Cardiac fibroblast (primary cell): ENCODE data around the gene TMEFF1.

Experiments used
- DNase-seq, 2 donors: peaks; one replicate each; pipeline versions ENCODE4 v3.0.0 to v3.0.0-alpha.2; 2010; ENCODE audit warnings: low read depth in 2 of 2
- H3K4me3 ChIP-seq, 2 donors: replicated peaks in 1 of 2; 1 replicate in 1 of 2; 2 replicates in 1 of 2; pipeline ENCODE4 v1.5.1; 2011; ENCODE audit warnings: low read depth in 2 of 2, low read length in 2 of 2, mild to moderate bottlenecking in 2 of 2, moderate library complexity in 1 of 2
- TF ChIP-seq, protein P1 (sequence below): IDR thresholded peaks from one replicate; pipeline ENCODE4 v1.5.1; 2011; ENCODE audit warnings: low read depth, mild to moderate bottlenecking, low read length, inconsistent platforms

Gene TMEFF1

GRCh38 chr9:100472788-100473275 is at the start of gene TMEFF1:
Gene TMEFF1, plus strand, starts transcription at chr9:100473149. Its CDS starts 396 bp downstream, at chr9:100473545.
- peak in 1 of 2 donors; percentile 26 for DNase-seq
- TF ChIP-seq, protein P1, sequence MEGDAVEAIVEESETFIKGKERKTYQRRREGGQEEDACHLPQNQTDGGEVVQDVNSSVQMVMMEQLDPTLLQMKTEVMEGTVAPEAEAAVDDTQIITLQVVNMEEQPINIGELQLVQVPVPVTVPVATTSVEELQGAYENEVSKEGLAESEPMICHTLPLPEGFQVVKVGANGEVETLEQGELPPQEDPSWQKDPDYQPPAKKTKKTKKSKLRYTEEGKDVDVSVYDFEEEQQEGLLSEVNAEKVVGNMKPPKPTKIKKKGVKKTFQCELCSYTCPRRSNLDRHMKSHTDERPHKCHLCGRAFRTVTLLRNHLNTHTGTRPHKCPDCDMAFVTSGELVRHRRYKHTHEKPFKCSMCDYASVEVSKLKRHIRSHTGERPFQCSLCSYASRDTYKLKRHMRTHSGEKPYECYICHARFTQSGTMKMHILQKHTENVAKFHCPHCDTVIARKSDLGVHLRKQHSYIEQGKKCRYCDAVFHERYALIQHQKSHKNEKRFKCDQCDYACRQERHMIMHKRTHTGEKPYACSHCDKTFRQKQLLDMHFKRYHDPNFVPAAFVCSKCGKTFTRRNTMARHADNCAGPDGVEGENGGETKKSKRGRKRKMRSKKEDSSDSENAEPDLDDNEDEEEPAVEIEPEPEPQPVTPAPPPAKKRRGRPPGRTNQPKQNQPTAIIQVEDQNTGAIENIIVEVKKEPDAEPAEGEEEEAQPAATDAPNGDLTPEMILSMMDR, result no peak
- peak within 1 kb of the TSS; percentile 62 for H3K4me3 ChIP-seq

GRCh38 chr9:100425758-100426157 is 47.2 kb upstream of the TMEFF1 start:
- peak in 1 of 2 donors; percentile 44 for DNase-seq
- H3K4me3 ChIP-seq, result no peak overlapping the region
- TF ChIP-seq, protein P1, result no peak

GRCh38 chr9:100426189-100426529 is 46.8 kb upstream of the TMEFF1 start:
- DNase-seq, result no peak
- peak overlapping the region; percentile 64 to 65 for H3K4me3 ChIP-seq
- TF ChIP-seq, protein P1, result no peak

DNA sequence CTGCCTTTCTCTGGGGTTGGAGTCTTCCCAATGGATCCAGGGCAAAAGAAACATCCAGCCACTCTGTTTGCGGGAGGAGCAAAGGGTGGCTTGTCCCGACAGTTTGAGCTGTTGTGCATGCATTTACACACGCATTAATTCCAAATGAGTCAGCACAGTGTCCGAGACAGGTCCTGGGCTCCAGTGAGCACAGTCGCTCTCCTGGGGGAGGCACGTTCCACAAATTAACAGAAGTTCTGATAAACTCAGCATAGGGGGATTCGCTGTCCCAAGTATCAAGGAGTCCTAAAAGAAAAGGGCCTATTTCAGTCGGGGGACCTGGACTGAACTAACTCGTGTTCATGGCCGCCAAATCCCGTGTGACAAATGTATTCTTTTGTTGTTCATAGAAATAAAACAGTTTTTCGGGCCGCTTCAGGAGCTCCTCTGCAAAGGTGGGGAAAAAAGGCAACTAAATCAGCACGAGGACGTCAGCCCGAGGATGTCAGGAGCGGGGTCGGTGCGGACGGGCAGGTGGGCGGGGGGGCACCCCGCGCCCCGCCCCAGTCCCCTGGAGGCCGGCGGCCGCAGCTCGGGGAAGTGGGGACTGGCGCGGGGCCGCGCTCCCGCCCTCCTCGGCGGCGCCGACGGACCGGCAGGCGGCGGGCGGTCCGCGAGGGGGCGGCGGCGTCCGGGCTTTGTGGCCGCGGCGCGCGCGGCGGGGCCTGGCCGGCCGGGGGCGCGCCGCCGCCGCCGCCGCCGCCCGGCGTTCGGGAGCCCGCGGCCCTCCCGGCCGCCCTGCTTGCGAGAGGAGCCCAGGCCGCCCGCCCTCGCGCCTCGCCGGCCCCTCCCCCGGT is 46.2 kb upstream of the TMEFF1 start, which contains the start of gene MSANTD3:
Gene MSANTD3, plus strand, starts transcription at position 614 of the 836 bp plus-strand sequence. CDS start 14,796 bp downstream, outside the sequence.
- peak; percentile 61 to 75 for DNase-seq
- TF ChIP-seq, protein P1, result no peak

DNA sequence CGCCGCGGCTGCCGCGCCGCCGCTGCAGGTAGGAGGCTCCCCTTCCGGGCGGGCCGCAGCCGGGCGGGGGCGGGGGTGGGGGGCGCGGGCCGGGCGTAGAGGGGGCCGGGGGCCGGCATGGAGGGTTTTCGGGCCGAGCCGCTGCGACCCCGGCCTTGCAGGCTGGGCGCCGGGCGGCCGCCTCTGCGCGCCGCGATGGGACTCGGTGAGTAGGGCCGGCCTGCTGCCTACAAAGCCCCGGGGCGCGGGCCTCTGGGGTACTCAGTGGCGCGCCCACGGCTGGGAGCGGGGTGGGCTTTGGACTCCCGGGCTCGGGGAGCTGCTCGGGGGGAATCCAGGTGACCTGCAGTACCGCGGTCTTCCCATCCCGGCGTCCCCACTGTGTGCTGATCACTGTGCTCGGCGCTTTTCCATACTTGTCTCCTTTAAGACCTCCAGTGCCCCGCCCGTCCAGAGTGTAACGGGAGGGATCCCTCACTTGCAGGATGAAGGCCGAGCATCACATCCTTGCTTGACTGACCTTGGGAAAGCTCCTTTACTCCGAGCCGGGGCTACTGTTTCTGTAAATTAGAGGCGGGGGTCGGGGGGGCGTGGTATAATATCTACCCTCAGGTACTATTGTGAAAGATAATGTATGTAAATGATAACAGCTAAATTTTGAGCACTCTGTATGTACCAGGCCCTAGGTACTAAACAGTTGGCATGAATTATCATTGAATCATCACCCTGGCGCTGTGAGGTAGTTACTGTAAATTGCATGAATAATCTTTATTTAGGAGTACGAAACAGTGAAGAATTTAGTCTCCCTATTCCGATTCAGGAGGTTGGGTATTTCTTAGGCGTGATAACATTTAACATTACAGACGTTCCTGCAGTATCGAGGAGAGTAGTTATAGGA is 45.3 kb upstream of the TMEFF1 start:
- peak overlapping the region; percentile 68 to 75 for H3K4me3 ChIP-seq
- TF ChIP-seq, protein P1, result no peak
- DNase-seq, result peak; percentile 64 to 79

More for the DNA sequence above, 46.2 kb upstream of the TMEFF1 start, which contains the start of gene MSANTD3:
- peak within 1 kb of the TSS; percentile 68 to 75 for H3K4me3 ChIP-seq

DNA sequence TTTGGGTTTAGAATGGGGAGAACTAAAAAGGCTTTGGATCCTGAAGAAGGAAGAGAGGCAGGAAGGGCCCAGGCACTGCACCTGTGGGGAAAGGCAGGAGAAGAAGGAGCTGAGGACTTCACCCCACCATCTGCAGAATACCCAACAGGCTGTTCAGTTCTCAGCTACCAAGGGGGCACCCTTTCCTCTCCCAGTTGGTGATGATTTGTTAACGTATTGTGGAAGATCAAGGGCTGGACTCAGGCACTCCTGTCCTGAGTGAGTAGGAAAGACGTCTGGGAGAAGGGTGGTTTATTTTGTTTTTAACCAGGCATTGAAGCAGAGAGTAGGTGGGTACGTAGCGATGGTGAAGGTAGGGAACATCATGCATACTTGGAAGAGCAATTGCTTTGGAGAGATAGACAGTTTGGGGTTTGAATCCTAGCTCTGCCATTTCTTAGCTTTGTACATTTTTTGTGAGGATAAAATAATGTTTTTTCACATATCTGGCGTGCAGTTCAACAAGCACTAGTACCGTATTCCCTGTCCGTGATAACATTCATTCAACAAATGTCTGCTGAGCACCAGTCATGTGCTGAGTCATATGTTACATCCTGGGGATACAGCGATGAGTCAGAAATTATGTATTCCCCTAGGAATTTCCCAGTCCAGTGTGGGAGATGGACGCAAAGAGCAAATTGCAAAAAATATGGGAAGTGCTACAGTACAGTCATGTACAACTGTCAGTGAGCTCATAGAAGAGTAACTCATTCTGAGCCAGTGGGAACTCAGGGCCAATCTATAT is 43.9 kb upstream of the TMEFF1 start:
- TF ChIP-seq, protein P1, result no peak
- peak overlapping the region; percentile 6 to 75 for H3K4me3 ChIP-seq
- peak; percentile 98 to 100 for DNase-seq
